PC-9 (cell line): ENCODE data around the gene SNX33. TPM values are rescaled to one million over a fixed set of nuclear protein-coding genes. Genes with fewer than 3 reads are reported as not detected.

Source experiments
- BruUV-seq: library from RNA; stranded (reverse); fragments of 400-500 nt; replicated peaks from 2 replicates; lab custom pipeline; 2021; lab: Mats Ljungman, UMichigan
- CTCF ChIA-PET: fragments of 300-600 bp; sonication (Branson Sonifier 250); formaldehyde crosslinking; loops from one replicate; lab custom pipeline; 2022; ENCODE audit warnings: antibody characterized with exemption; lab: Charles Lee
- POLR2A ChIA-PET: fragments of 300-600 bp; sonication (Branson Sonifier 250); formaldehyde crosslinking; loops from one replicate; lab custom pipeline; 2022; ENCODE audit warnings: antibody characterized with exemption; ENCODE audit not compliant: unreplicated experiment; lab: Charles Lee
- DNase-seq, 2 experiments: peaks; one replicate each; pipeline versions ENCODE4 v3.0.0 to v3.0.0-alpha.2; 2015 to 2022; ENCODE audit warnings: mixed read lengths in 1 of 2
- H2AFZ ChIP-seq: fragments of 200-600 bp; sonication (generic); 2 replicates; pipeline ENCODE4 v1.8.1; 2017; ENCODE audit warnings: antibody characterized with exemption
- H3F3A ChIP-seq: fragments of 200-600 bp; sonication (generic); 2 replicates; pipeline ENCODE4 v1.8.1; 2017; ENCODE audit warnings: antibody characterized with exemption, mild to moderate bottlenecking, low read depth; ENCODE audit not compliant: insufficient read depth
- H3K27ac ChIP-seq: fragments of 200-600 bp; sonication (generic); 2 replicates; pipeline ENCODE4 v1.6.1; 2016; ENCODE audit warnings: mixed run types
- H3K27me3 ChIP-seq: fragments of 200-600 bp; sonication (generic); 2 replicates; pipeline ENCODE4 v1.6.1; 2016; ENCODE audit warnings: low read depth, mixed run types; ENCODE audit not compliant: insufficient read depth
- H3K36me3 ChIP-seq: fragments of 200-600 bp; sonication (generic); 2 replicates; pipeline ENCODE4 v1.6.1; 2016; ENCODE audit warnings: low read depth, mixed run types
- H3K4me1 ChIP-seq: fragments of 200-600 bp; sonication (generic); replicated peaks from 2 replicates; pipeline ENCODE4 v1.6.1; 2016; ENCODE audit warnings: mixed run types; ENCODE audit not compliant: insufficient read depth
- H3K4me2 ChIP-seq: fragments of 200-600 bp; sonication (generic); 2 replicates; pipeline ENCODE4 v1.6.1; 2017; ENCODE audit warnings: mixed run types
- H3K4me3 ChIP-seq: fragments of 200-600 bp; sonication (generic); 2 replicates; pipeline ENCODE4 v1.6.1; 2016; ENCODE audit warnings: mixed run types
- H3K79me2 ChIP-seq: fragments of 200-600 bp; sonication (generic); 2 replicates; pipeline ENCODE4 v1.6.1; 2017; ENCODE audit warnings: low read depth, mixed run types
- H3K9me2 ChIP-seq: fragments of 200-600 bp; sonication (generic); 2 replicates; pipeline ENCODE4 v1.8.1; 2017; ENCODE audit warnings: mild to moderate bottlenecking; ENCODE audit not compliant: insufficient read depth
- H3K9me3 ChIP-seq: fragments of 200-600 bp; sonication (generic); 2 replicates; pipeline ENCODE4 v1.8.1; 2016; ENCODE audit warnings: low read depth; ENCODE audit not compliant: insufficient read depth
- H4K20me1 ChIP-seq: fragments of 200-600 bp; sonication (generic); 2 replicates; pipeline ENCODE4 v1.8.1; 2017; ENCODE audit not compliant: insufficient read depth
- CTCF ChIP-seq: fragments of 200-600 bp; sonication (generic); conservative IDR thresholded peaks from 2 replicates; pipeline ENCODE4 v1.6.1; 2017; ENCODE audit warnings: mixed run types, antibody characterized with exemption, mild to moderate bottlenecking, moderate library complexity
- EZH2 ChIP-seq: fragments of 200-600 bp; sonication (generic); IDR thresholded peaks from 2 replicates; pipeline ENCODE4 v1.8.0; 2017; ENCODE audit warnings: antibody characterized with exemption, low read depth
- intact Hi-C: fragments of 100-400 bp; cut with micrococcal nuclease; formaldehyde crosslinking; loops from one replicate; pipeline ENCODE4 v1.10.0; 2022; ENCODE audit not compliant: unreplicated experiment
- total RNA-seq: library from RNA; stranded (reverse); gene quantifications from 2 replicates; pipeline ENCODE4 v1.2.3, GENCODE V29; 2021

The SNX33 gene
- total RNA-seq, 1 experiment from 2014 or later: 27.8 TPM

GRCh38 chr15:75672646-75673425 lies 25.1 kb downstream of the SNX33 start:
- Histone ChIP-seq H3K27ac (peak overlapping the region; percentile 71), H3F3A (peaks cover 57% of the 10 kb centered on the region), H4K20me1 (no peaks in the 10 kb centered on the region), H3K36me3 (no peaks in the 10 kb centered on the region), H3K4me1 (peaks cover 71% of the 10 kb centered on the region), H3K4me3 (peak overlapping the region; percentile 32; the same call in 1 of the 2 replicates), H2AFZ (no peak overlapping the region; the same call in 1 of the 2 replicates), H3K79me2 (peaks cover 19% of the 10 kb centered on the region; the same call in 1 of the 2 replicates), H3K4me2 (peak overlapping the region; percentile 79), H3K9me2 (no peaks in the 10 kb centered on the region), H3K9me3 (no peaks in the 10 kb centered on the region), H3K27me3 (no peaks in the 10 kb centered on the region)
- CTCF ChIA-PET: interaction anchor here (0.5 to 1.7 kb wide), 4 partner anchors 13 to 325 kb away, joined by 3 to 6 read pairs (median 4); partner anchors contain the start of gene SNX33
- BruUV-seq: no TSS peak
- intact Hi-C loops: loop anchor here (2.0 kb wide), 1 partner anchor 32 kb away; the partner anchor contains the start of gene IMP3
- no peak for TF ChIP-seq CTCF
- TF ChIP-seq EZH2: no peak
- POLR2A ChIA-PET: interaction anchor here (0.5 to 1.4 kb wide), 12 partner anchors 12 to 606 kb away, joined by 3 to 13 read pairs (median 5); partner anchors contain the start of genes IMP3, SNUPN and SNX33
- DNase-seq: peak; percentile 72 to 81

GRCh38 chr15:75673426-75674235 lies 25.9 kb downstream of the SNX33 start:
- no TSS peak for BruUV-seq
- intact Hi-C loops: loop anchor here (2.0 kb wide), 1 partner anchor 33 kb away; the partner anchor contains the start of gene IMP3
- Histone ChIP-seq H3K4me2 (peak overlapping the region; percentile 79), H3F3A (peaks cover 49% of the 10 kb centered on the region), H3K9me3 (no peaks in the 10 kb centered on the region), H3K79me2 (peaks cover 19% of the 10 kb centered on the region; the same call in 1 of the 2 replicates), H3K36me3 (no peaks in the 10 kb centered on the region), H3K27me3 (no peaks in the 10 kb centered on the region), H3K4me1 (peaks cover 63% of the 10 kb centered on the region), H2AFZ (no peak overlapping the region; the same call in 1 of the 2 replicates), H3K4me3 (peak overlapping the region; percentile 32; the same call in 1 of the 2 replicates), H4K20me1 (no peaks in the 10 kb centered on the region), H3K27ac (peak overlapping the region; percentile 71), H3K9me2 (no peaks in the 10 kb centered on the region)
- CTCF ChIA-PET: interaction anchor here (1.3 to 1.7 kb wide), 3 partner anchors 13 to 306 kb away, joined by 4 to 6 read pairs (median 5); partner anchors contain the start of gene SNX33
- POLR2A ChIA-PET: interaction anchor here (0.5 to 1.4 kb wide), 4 partner anchors 12 to 79 kb away, joined by 4 to 13 read pairs (median 6); partner anchors contain the start of genes SNUPN and SNX33
- TF ChIP-seq EZH2: no peak
- TF ChIP-seq CTCF: no peak
- peak in 1 of 2 experiments; percentile 61 for DNase-seq

- ChIA-PET POLR2A (no interaction called here), CTCF (no interaction called here)
- Histone ChIP-seq H3K4me2 (peak overlapping the region; percentile 79; the same call in 1 of the 2 replicates), H3K27me3 (no peaks in the 10 kb centered on the region), H3K4me3 (no peak overlapping the region), H3K36me3 (no peaks in the 10 kb centered on the region), H4K20me1 (no peaks in the 10 kb centered on the region), H3K9me3 (no peaks in the 10 kb centered on the region), H3K4me1 (peaks cover 56% of the 10 kb centered on the region), H3K79me2 (peaks cover 19% of the 10 kb centered on the region; the same call in 1 of the 2 replicates), H3F3A (peaks cover 41% of the 10 kb centered on the region), H3K9me2 (no peaks in the 10 kb centered on the region), H3K27ac (peak overlapping the region; percentile 71; the same call in 1 of the 2 replicates), H2AFZ (no peak overlapping the region)
- BruUV-seq: no TSS peak
- no peak for DNase-seq
- TF ChIP-seq CTCF (no peak), EZH2 (no peak)
- intact Hi-C loops: no loop called here
Observed at GRCh38 chr15:75674366-75674765, 26.7 kb downstream of the SNX33 start.
